A549 (cell line): ENCODE data around the gene VPS35L. TPM values are rescaled to one million over a fixed set of nuclear protein-coding genes. Genes with fewer than 3 reads are reported as not detected.

Experiments
- ATAC-seq, 2 experiments: fragments of 200-7000 bp in 1 of 2; fragments of >200 bp in 1 of 2; cut with Nextera tagmentation in 1 of 2; cut with Tn5 transposase in 1 of 2; 3 replicates each; pipeline versions ENCODE4 v1.8.0 to v1.9.1; 2018 to 2020; ENCODE audit warnings: mild to moderate bottlenecking in 1 of 2, moderate library complexity in 1 of 2
- CTCF ChIA-PET: fragments of 300-600 bp; sonication (Branson Sonifier 250); formaldehyde crosslinking; extraction: SDS; loops from one replicate; lab custom pipeline; 2021; ENCODE audit warnings: antibody characterized with exemption, inconsistent platforms; lab: Yijun Ruan, JAX
- POLR2A ChIA-PET: fragments of 350-600 bp; formaldehyde crosslinking; extraction: SDS; loops from one replicate; lab custom pipeline; 2021; ENCODE audit warnings: antibody characterized with exemption, inconsistent platforms; lab: Yijun Ruan, JAX
- DNase-seq, 2 experiments: peaks; one replicate each; pipeline versions ENCODE4 v3.0.0 to v3.0.0-alpha.2; 2011 to 2016; ENCODE audit warnings: low read depth in 1 of 2, low spot score in 1 of 2
- FAIRE-seq: peaks from 2 replicates; lab custom pipeline; 2011; peaks lifted over from hg19 to GRCh38; lab: Jason Lieb, UNC
- H3K27ac ChIP-seq, 2 experiments: fragments of >200 bp; sonication (Bioruptor Twin); formaldehyde crosslinking; 3 replicates each; pipeline ENCODE4 v1.5.1; 2016 to 2017
- H3K4me1 ChIP-seq: fragments of >200 bp; sonication (Bioruptor Twin); formaldehyde crosslinking; 3 replicates; pipeline ENCODE4 v1.6.1; 2016
- H3K4me2 ChIP-seq: fragments of >200 bp; sonication (Bioruptor Twin); formaldehyde crosslinking; 3 replicates; pipeline ENCODE4 v1.6.1; 2016
- H3K4me3 ChIP-seq: fragments of >200 bp; sonication (Bioruptor Twin); formaldehyde crosslinking; 3 replicates; pipeline ENCODE4 v1.5.1; 2016
- H3K9me3 ChIP-seq: fragments of >200 bp; sonication (Bioruptor Twin); formaldehyde crosslinking; 3 replicates; pipeline ENCODE4 v1.6.1; 2016
- BHLHE40 ChIP-seq: IDR thresholded peaks from 2 replicates; pipeline ENCODE4 v1.6.1; 2012; ENCODE audit warnings: low read depth, low read length, inconsistent platforms
- CBX2 ChIP-seq: fragments of 200-600 bp; sonication (generic); IDR thresholded peaks from 2 replicates; pipeline ENCODE4 v1.6.1; 2016; ENCODE audit warnings: low read depth, mild to moderate bottlenecking, borderline replicate concordance
- CBX8 ChIP-seq: fragments of 200-600 bp; sonication (generic); IDR thresholded peaks from 2 replicates; pipeline ENCODE4 v1.6.1; 2016
- FOSB ChIP-seq: fragments of 250-450 bp; sonication (Bioruptor Pico); IDR thresholded peaks from 2 replicates; pipeline ENCODE4 v1.5.0; 2020; ENCODE audit warnings: mild to moderate bottlenecking, moderate library complexity
- GATA3 ChIP-seq: IDR thresholded peaks from 2 replicates; pipeline ENCODE4 v1.6.1; 2012; ENCODE audit warnings: borderline replicate concordance
- HDAC2 ChIP-seq: fragments of 200-600 bp; sonication (generic); IDR thresholded peaks from 2 replicates; pipeline ENCODE4 v1.6.1; 2016
- HOXA7 ChIP-seq: fragments of 250-450 bp; sonication (Bioruptor Pico); IDR thresholded peaks from 2 replicates; pipeline ENCODE4 v1.5.0; 2020; ENCODE audit warnings: mild to moderate bottlenecking, moderate library complexity
- HOXB5 ChIP-seq: fragments of 250-450 bp; sonication (Bioruptor Pico); IDR thresholded peaks from 2 replicates; pipeline ENCODE4 v1.5.0; 2020; ENCODE audit warnings: mild to moderate bottlenecking, moderate library complexity
- KDM5A ChIP-seq: fragments of 200-600 bp; sonication (generic); IDR thresholded peaks from 2 replicates; pipeline ENCODE4 v1.6.1; 2016; ENCODE audit warnings: antibody characterized with exemption, mild to moderate bottlenecking
- MAZ ChIP-seq: fragments of 150-350 bp; IDR thresholded peaks from 2 replicates; pipeline ENCODE4 v1.6.1; 2014; ENCODE audit warnings: antibody characterized with exemption, low read depth, low read length, borderline replicate concordance
- MYC ChIP-seq: IDR thresholded peaks from 2 replicates; pipeline ENCODE4 v1.6.1; 2012; ENCODE audit warnings: mild to moderate bottlenecking, inconsistent platforms, low read length, improper control_type of control experiment, borderline replicate concordance
- POLR2AphosphoS2 ChIP-seq: conservative IDR thresholded peaks from 2 replicates; pipeline ENCODE4 v1.6.1; 2012; ENCODE audit warnings: low read length, improper control_type of control experiment, inconsistent platforms
- SREBF2 ChIP-seq: fragments of 450-650 bp; IDR thresholded peaks from 2 replicates; pipeline ENCODE4 v1.6.1; 2014; ENCODE audit warnings: mild to moderate bottlenecking, moderate library complexity
- TFCP2L1 ChIP-seq: fragments of 250-450 bp; sonication (Bioruptor Pico); IDR thresholded peaks from 2 replicates; pipeline ENCODE4 v1.5.0; 2021; ENCODE audit warnings: mild to moderate bottlenecking
- ZC3H11A ChIP-seq: fragments of 450-650 bp; IDR thresholded peaks from 2 replicates; pipeline ENCODE4 v1.6.1; 2014; ENCODE audit warnings: antibody characterized with exemption, mild to moderate bottlenecking
- ZFP36 ChIP-seq: fragments of 450-650 bp; IDR thresholded peaks from 2 replicates; pipeline ENCODE4 v1.6.1; 2014; ENCODE audit warnings: borderline replicate concordance; ENCODE audit not compliant: partially characterized antibody
- ZNF302 ChIP-seq: fragments of 250-450 bp; sonication (Bioruptor Pico); IDR thresholded peaks from 2 replicates; pipeline ENCODE4 v1.9.0; 2021; ENCODE audit warnings: inconsistent platforms, mild to moderate bottlenecking, moderate library complexity
- WGBS: methylation state at CpG from one replicate; pipeline ENCODE4 v1.1.6; 2017; ENCODE audit errors: missing lambda C conversion rate; 5-methylcytosine and 5-hydroxymethylcytosine counted together
- polyA plus RNA-seq, 4 experiments: library from polyadenylated mRNA; depleted of rRNA in 3 of 4; stranded (reverse); fragments of >200 nt; fragmentation: RNase III in 1 of 4; extraction: RNeasy Plus Mini Kit Qiagen cat#74134 plus additional on column Dnase treatment in 1 of 4; gene quantifications; 2 replicates in 3 of 4; 3 replicates in 1 of 4; pipeline ENCODE4 v1.2.3, GENCODE V29; 2011 to 2017
- TF ChIP-seq, protein P1 (sequence below): fragments of 200-600 bp; sonication (generic); IDR thresholded peaks from 2 replicates; pipeline ENCODE4 v1.6.1; 2016; ENCODE audit warnings: antibody characterized with exemption, mild to moderate bottlenecking, moderate library complexity
- TF ChIP-seq, protein P2 (sequence below): fragments of 150-350 bp; IDR thresholded peaks from 2 replicates; pipeline ENCODE4 v1.6.1; 2014; ENCODE audit warnings: low read depth, mild to moderate bottlenecking, low read length
- TF ChIP-seq, protein P3 (sequence below): IDR thresholded peaks from 2 replicates; pipeline ENCODE4 v1.6.1; 2012
- TF ChIP-seq, protein P4 (sequence below): fragments of >200 bp; sonication (Bioruptor Twin); formaldehyde crosslinking; IDR thresholded peaks from 3 replicates; pipeline ENCODE4 v1.5.1; 2016
- TF ChIP-seq, protein P5 (sequence below): fragments of 250-450 bp; sonication (Bioruptor Pico); IDR thresholded peaks from 2 replicates; pipeline ENCODE4 v1.5.0; 2021; ENCODE audit warnings: mild to moderate bottlenecking, moderate library complexity, borderline replicate concordance
- TF ChIP-seq, protein P6 (sequence below): fragments of >200 bp; sonication (Bioruptor Twin); formaldehyde crosslinking; IDR thresholded peaks from 2 replicates; pipeline ENCODE4 v1.6.1; 2016

Gene VPS35L
- polyA plus RNA-seq, 2 of the 4 experiments (the other 2 are of a cell fraction), result 38.4 to 47.7 TPM

DNA sequence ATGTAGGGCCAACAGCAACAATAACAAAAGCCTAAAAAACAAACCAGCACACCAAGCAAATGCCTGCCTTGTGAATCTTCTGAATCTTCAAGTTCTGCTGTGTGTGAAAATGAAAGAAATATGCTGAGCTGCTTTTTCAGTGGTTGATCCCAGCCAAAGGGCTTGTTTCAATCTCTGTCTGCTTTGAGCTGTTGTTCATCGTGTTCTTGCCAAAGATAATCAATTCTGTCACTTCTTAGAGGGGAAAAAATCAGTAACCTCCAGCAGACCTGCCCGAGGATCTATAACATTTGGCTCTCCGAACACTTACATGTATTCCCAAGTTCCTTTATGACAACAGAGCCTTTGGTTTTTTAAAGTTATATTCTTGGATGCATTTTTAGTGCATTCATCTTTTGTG, 65.9 kb downstream of the VPS35L start:
- DNase-seq, result no peak

DNA sequence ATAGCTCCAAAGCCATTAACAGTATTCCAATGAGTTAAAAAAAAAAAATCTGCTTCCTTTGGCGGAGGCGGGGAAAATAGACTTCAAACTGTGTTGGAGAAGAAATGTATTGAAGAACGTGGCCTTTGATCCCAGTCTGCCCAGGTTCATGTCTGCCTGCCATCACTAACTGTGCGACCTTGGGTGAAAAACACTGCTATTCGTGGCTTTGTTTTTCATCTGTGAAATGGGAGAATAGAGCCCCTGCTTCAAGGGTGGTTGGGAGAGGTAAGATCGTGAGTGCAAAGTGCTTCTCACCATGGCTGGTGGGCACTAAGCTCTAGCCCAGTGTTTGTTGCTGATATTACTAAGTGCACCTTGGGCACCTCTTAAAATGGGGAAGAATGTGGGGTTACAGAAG, 69.5 kb downstream of the VPS35L start:
- CTCF ChIA-PET, result interaction anchor here (0.9 to 1.7 kb wide), 3 partner anchors 24 to 281 kb away, joined by 3 to 5 read pairs (median 5); no protein-coding TSS in a partner anchor
- DNase-seq, result no peak
- TF ChIP-seq HOXA7 (CRISPR knock-in tag) (no peak), CBX8 (no peak), TFCP2L1 (CRISPR knock-in tag) (no peak)
- TF ChIP-seq, protein P1, sequence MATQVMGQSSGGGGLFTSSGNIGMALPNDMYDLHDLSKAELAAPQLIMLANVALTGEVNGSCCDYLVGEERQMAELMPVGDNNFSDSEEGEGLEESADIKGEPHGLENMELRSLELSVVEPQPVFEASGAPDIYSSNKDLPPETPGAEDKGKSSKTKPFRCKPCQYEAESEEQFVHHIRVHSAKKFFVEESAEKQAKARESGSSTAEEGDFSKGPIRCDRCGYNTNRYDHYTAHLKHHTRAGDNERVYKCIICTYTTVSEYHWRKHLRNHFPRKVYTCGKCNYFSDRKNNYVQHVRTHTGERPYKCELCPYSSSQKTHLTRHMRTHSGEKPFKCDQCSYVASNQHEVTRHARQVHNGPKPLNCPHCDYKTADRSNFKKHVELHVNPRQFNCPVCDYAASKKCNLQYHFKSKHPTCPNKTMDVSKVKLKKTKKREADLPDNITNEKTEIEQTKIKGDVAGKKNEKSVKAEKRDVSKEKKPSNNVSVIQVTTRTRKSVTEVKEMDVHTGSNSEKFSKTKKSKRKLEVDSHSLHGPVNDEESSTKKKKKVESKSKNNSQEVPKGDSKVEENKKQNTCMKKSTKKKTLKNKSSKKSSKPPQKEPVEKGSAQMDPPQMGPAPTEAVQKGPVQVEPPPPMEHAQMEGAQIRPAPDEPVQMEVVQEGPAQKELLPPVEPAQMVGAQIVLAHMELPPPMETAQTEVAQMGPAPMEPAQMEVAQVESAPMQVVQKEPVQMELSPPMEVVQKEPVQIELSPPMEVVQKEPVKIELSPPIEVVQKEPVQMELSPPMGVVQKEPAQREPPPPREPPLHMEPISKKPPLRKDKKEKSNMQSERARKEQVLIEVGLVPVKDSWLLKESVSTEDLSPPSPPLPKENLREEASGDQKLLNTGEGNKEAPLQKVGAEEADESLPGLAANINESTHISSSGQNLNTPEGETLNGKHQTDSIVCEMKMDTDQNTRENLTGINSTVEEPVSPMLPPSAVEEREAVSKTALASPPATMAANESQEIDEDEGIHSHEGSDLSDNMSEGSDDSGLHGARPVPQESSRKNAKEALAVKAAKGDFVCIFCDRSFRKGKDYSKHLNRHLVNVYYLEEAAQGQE, result no peak
- TF ChIP-seq, protein P2, sequence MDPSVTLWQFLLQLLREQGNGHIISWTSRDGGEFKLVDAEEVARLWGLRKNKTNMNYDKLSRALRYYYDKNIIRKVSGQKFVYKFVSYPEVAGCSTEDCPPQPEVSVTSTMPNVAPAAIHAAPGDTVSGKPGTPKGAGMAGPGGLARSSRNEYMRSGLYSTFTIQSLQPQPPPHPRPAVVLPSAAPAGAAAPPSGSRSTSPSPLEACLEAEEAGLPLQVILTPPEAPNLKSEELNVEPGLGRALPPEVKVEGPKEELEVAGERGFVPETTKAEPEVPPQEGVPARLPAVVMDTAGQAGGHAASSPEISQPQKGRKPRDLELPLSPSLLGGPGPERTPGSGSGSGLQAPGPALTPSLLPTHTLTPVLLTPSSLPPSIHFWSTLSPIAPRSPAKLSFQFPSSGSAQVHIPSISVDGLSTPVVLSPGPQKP, result no peak
- TF ChIP-seq, protein P3, sequence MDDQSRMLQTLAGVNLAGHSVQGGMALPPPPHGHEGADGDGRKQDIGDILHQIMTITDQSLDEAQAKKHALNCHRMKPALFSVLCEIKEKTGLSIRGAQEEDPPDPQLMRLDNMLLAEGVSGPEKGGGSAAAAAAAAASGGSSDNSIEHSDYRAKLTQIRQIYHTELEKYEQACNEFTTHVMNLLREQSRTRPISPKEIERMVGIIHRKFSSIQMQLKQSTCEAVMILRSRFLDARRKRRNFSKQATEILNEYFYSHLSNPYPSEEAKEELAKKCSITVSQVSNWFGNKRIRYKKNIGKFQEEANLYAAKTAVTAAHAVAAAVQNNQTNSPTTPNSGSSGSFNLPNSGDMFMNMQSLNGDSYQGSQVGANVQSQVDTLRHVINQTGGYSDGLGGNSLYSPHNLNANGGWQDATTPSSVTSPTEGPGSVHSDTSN, result no peak

More for the DNA sequence above, 65.9 kb downstream of the VPS35L start:
- Histone ChIP-seq H3K4me3 (no peak overlapping the region), H3K4me2 (no peak overlapping the region), H3K4me1 (no peaks in the 10 kb centered on the region), H3K9me3 (no peaks in the 10 kb centered on the region), H3K27ac (no peak overlapping the region)
- TF ChIP-seq, protein P4, sequence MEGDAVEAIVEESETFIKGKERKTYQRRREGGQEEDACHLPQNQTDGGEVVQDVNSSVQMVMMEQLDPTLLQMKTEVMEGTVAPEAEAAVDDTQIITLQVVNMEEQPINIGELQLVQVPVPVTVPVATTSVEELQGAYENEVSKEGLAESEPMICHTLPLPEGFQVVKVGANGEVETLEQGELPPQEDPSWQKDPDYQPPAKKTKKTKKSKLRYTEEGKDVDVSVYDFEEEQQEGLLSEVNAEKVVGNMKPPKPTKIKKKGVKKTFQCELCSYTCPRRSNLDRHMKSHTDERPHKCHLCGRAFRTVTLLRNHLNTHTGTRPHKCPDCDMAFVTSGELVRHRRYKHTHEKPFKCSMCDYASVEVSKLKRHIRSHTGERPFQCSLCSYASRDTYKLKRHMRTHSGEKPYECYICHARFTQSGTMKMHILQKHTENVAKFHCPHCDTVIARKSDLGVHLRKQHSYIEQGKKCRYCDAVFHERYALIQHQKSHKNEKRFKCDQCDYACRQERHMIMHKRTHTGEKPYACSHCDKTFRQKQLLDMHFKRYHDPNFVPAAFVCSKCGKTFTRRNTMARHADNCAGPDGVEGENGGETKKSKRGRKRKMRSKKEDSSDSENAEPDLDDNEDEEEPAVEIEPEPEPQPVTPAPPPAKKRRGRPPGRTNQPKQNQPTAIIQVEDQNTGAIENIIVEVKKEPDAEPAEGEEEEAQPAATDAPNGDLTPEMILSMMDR, result no peak
- no peak for TF ChIP-seq KDM5A
- no peak for TF ChIP-seq ZFP36
- no peak for TF ChIP-seq HDAC2
- no peak for TF ChIP-seq CBX2
- TF ChIP-seq POLR2AphosphoS2, result no peak
- TF ChIP-seq SREBF2, result no peak
- TF ChIP-seq, protein P3, result no peak
- no peak for TF ChIP-seq ZC3H11A
- no peak for TF ChIP-seq MYC
- no peak for TF ChIP-seq ZNF302 (CRISPR knock-in tag)
- no peak for TF ChIP-seq MAZ
- no peak for TF ChIP-seq FOSB (CRISPR knock-in tag)
- TF ChIP-seq, protein P5, sequence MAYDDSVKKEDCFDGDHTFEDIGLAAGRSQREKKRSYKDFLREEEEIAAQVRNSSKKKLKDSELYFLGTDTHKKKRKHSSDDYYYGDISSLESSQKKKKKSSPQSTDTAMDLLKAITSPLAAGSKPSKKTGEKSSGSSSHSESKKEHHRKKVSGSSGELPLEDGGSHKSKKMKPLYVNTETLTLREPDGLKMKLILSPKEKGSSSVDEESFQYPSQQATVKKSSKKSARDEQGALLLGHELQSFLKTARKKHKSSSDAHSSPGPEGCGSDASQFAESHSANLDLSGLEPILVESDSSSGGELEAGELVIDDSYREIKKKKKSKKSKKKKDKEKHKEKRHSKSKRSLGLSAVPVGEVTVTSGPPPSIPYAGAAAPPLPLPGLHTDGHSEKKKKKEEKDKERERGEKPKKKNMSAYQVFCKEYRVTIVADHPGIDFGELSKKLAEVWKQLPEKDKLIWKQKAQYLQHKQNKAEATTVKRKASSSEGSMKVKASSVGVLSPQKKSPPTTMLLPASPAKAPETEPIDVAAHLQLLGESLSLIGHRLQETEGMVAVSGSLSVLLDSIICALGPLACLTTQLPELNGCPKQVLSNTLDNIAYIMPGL (CRISPR knock-in tag), result no peak
- no peak for TF ChIP-seq GATA3
- no peak for TF ChIP-seq BHLHE40
- TF ChIP-seq HOXB5 (CRISPR knock-in tag), result no peak
- TF ChIP-seq, protein P6, sequence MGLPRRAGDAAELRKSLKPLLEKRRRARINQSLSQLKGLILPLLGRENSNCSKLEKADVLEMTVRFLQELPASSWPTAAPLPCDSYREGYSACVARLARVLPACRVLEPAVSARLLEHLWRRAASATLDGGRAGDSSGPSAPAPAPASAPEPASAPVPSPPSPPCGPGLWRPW, result no peak
- TF ChIP-seq, protein P1, result no peak
- WGBS, result 84% methylated on average over 3 of the region's 3 CpGs
- ChIA-PET CTCF (no interaction called here), POLR2A (no interaction called here)
- FAIRE-seq (no peak), ATAC-seq (no peak)

More for the DNA sequence above, 69.5 kb downstream of the VPS35L start:
- H3K4me2 ChIP-seq, result no peak overlapping the region
- no peaks in the 10 kb centered on the region for H3K9me3 ChIP-seq
- FAIRE-seq (no peak), ATAC-seq (no peak)
- 90% methylated on average over 6 of the region's 6 CpGs for WGBS
- no peaks in the 10 kb centered on the region for H3K4me1 ChIP-seq
- POLR2A ChIA-PET, result no interaction called here
- H3K4me3 ChIP-seq, result no peak overlapping the region
- H3K27ac ChIP-seq, result no peak overlapping the region
